BLaER1 treated with 17β-estradiol and CSF1 and Interleukin-3, amounts not matched to agents 10 nM and 100 nM (cell line): ENCODE data around the gene TGFBR2.

Experiments
- H3K27ac ChIP-seq, 11 experiments: shearing (Covaris generic); formaldehyde crosslinking; 2 replicates each; pipeline ENCODE4 v1.8.1; 2022
- H3K27me3 ChIP-seq, 11 experiments: shearing (Covaris generic); formaldehyde crosslinking; 2 replicates each; pipeline ENCODE4 v1.8.1; 2022
- H3K36me3 ChIP-seq, 11 experiments: shearing (Covaris generic); formaldehyde crosslinking; 2 replicates each; pipeline ENCODE4 v1.8.1; 2022
- H3K4me1 ChIP-seq, 10 experiments: shearing (Covaris generic); formaldehyde crosslinking; 2 replicates each; pipeline ENCODE4 v1.8.1; 2022
- H3K4me2 ChIP-seq, 11 experiments: shearing (Covaris generic); formaldehyde crosslinking; 2 replicates each; pipeline ENCODE4 v1.8.1; 2022
- H3K4me3 ChIP-seq, 10 experiments: shearing (Covaris generic); formaldehyde crosslinking; 2 replicates each; pipeline ENCODE4 v1.8.1; 2022
- H3K9ac ChIP-seq, 11 experiments: shearing (Covaris generic); formaldehyde crosslinking; 2 replicates each; pipeline ENCODE4 v1.8.1; 2022
- H3K9me3 ChIP-seq, 11 experiments: shearing (Covaris generic); formaldehyde crosslinking; replicated peaks in 1 of 11; 2 replicates each; pipeline ENCODE4 v1.8.1; 2022
- H4K20me1 ChIP-seq, 11 experiments: shearing (Covaris generic); formaldehyde crosslinking; 2 replicates each; pipeline ENCODE4 v1.8.1; 2022
- Cebpa-rat ChIP-seq, 11 experiments: shearing (Covaris generic); IDR thresholded peaks; 2 replicates each; pipeline ENCODE4 v1.8.1; 2022

The TGFBR2 gene

DNA sequence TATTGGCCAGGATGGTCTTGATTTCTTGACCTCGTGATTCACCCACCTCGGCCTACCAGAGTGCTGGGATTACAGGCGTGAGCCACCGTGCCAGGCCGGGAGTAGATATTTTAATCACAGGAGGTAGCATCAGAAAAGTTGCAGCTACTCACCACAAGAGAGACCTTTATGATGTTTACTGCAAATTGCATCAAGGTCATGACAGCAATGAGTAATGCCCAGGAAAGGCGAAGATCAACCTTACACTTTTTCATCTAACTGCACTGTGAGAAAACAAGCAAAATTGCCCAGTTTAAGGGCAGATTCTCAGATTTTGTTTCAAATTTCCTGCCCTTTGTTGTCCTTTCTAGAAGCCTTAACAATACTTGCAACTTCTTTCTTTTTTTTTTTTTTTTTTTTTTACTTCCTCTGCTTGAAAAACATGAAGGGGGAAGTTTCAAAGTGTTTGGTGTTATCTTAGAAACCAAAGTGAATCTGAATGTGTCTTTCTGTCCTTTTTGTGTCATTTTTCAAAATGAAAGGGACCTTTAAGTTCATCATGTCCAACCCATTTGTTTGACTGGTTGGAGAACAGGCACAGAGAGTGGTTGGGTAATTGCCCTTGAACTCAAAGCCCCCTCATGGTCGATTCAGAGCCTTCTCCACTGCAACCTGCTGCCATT lies 25.0 kb downstream of the TGFBR2 start:
- peaks cover 95 to 100% (median 100%) of the 10 kb centered on the region in 10 experiments for H3K4me1 ChIP-seq

DNA sequence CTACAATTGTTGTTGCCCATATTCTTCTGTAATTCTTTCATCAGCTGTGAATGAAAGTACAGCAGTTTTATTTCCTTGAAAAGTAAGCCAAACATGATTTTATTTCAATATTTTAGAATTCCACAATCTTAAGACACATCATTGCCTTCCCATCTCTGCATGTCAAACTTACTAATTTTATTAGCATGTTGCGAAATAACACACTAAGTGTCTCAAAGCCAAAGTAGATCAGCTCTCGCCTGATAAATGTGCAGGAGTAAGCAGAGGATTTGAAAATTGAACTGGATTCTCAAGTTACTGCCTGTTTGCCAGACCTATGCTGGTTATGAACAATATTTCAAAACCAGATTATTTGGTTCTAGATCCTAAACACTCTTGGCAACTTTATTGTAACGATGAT lies 25.7 kb downstream of the TGFBR2 start:
- H3K9me3 ChIP-seq, result peaks cover 0 to 3% (median 0%) of the 10 kb centered on the region in 11 experiments; a peak in 1 of 22 replicates
- peaks cover 94 to 100% (median 100%) of the 10 kb centered on the region in 10 experiments for H3K4me1 ChIP-seq
- peak overlapping the region in 3 of 11 experiments; percentile 49 to 53 (median 52); a peak in 4 of 22 replicates for H3K9ac ChIP-seq
- H3K27ac ChIP-seq, result peak overlapping the region in 10 of 11 experiments; percentile 28 to 76 (median 62); a peak in 16 of 22 replicates
- H3K4me3 ChIP-seq, result peak overlapping the region in 1 of 10 experiments; percentile 37; a peak in 1 of 20 replicates
- peak overlapping the region; percentile 57 to 92 (median 84) for H3K4me2 ChIP-seq
- no peaks in the 10 kb centered on the region for H3K27me3 ChIP-seq
- peak in 5 of 11 experiments; percentile 53 to 78 (median 70); a peak in 8 of 22 replicates for TF ChIP-seq Cebpa-rat (IDR thresholded peaks at IDR 0.05)
- peaks cover 5 to 88% (median 54%) of the 10 kb centered on the region in 11 experiments; a peak in 20 of 22 replicates for H3K36me3 ChIP-seq
- peaks cover 0 to 72% (median 34%) of the 10 kb centered on the region in 11 experiments; a peak in 11 of 22 replicates for H4K20me1 ChIP-seq

More for the DNA sequence above, 25.0 kb downstream of the TGFBR2 start:
- Histone ChIP-seq H3K27ac (peak overlapping the region; percentile 24 to 76 (median 60); a peak in 19 of 22 replicates), H3K36me3 (peaks cover 5 to 90% (median 61%) of the 10 kb centered on the region in 11 experiments; a peak in 21 of 22 replicates), H3K9ac (peak overlapping the region in 6 of 11 experiments; percentile 6 to 53 (median 40); a peak in 9 of 22 replicates), H3K9me3 (no peaks in the 10 kb centered on the region; a peak in 1 of 22 replicates), H4K20me1 (peaks cover 0 to 79% (median 41%) of the 10 kb centered on the region in 11 experiments; a peak in 16 of 22 replicates), H3K27me3 (no peaks in the 10 kb centered on the region), H3K4me3 (peak overlapping the region in 1 of 10 experiments; percentile 37; a peak in 2 of 20 replicates), H3K4me2 (peak overlapping the region; percentile 57 to 92 (median 84))
- TF ChIP-seq Cebpa-rat (IDR thresholded peaks at IDR 0.05), result no peak

DNA sequence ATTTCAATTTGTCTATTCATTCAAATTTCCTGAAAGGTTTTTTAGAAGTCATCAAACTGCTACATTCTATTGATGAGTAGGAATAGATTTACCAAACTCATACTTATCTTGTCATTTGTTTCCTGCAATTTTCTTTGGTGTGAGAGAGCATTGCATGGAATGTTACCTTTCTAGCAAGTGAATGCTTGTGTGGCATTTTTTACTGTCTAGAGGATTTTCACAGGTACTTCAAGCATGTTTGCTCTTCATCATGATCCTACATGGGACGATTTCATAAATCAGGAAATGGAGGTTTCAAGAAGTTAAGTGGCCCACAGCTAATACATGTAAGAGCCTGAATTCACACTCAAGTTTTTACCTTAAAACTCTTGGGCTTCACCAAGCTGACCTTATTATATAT lies 26.1 kb downstream of the TGFBR2 start:
- H3K4me2 ChIP-seq, result peak overlapping the region; percentile 57 to 92 (median 84); a peak in 19 of 22 replicates

DNA sequence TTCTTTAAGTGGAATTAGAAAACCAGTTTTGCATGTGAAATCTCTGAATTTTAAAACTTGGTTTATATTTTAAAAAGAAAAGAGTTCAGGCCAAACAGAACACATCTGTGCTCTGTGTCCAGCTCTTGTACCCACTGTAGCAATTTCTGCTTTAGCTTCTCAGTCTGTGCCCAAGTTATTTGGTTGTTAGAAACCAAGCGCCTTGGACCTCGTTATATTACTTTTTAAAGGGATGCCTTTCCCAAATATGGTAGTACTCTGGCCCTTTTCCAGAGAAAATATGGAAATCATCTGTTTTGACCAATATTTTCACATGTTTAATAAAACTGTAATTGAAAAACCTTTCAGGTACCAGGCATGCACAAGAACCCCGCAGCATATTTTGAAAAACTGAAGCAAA lies 27.3 kb downstream of the TGFBR2 start:
- H3K27me3 ChIP-seq, result no peaks in the 10 kb centered on the region
- TF ChIP-seq Cebpa-rat (IDR thresholded peaks at IDR 0.05), result no peak
- H3K4me1 ChIP-seq, result peaks cover 93 to 100% (median 100%) of the 10 kb centered on the region in 10 experiments
- H3K4me2 ChIP-seq, result peak overlapping the region; percentile 36 to 96 (median 89); a peak in 20 of 22 replicates
- H3K9ac ChIP-seq, result no peak overlapping the region
- H3K4me3 ChIP-seq, result no peak overlapping the region
- H3K36me3 ChIP-seq, result peaks cover 8 to 76% (median 53%) of the 10 kb centered on the region in 11 experiments; a peak in 18 of 22 replicates
- peak overlapping the region in 6 of 11 experiments; percentile 3 to 64 (median 10); a peak in 9 of 22 replicates for H3K27ac ChIP-seq
- H4K20me1 ChIP-seq, result peaks cover 0 to 72% (median 22%) of the 10 kb centered on the region in 11 experiments; a peak in 10 of 22 replicates
- peaks cover 0 to 11% (median 0%) of the 10 kb centered on the region in 11 experiments; a peak in 3 of 22 replicates for H3K9me3 ChIP-seq

More for the DNA sequence above, 26.1 kb downstream of the TGFBR2 start:
- Histone ChIP-seq H3K9me3 (peaks cover 0 to 8% (median 0%) of the 10 kb centered on the region in 11 experiments; a peak in 3 of 22 replicates), H4K20me1 (peaks cover 0 to 72% (median 30%) of the 10 kb centered on the region in 11 experiments; a peak in 11 of 22 replicates), H3K4me1 (peaks cover 94 to 100% (median 100%) of the 10 kb centered on the region in 10 experiments), H3K9ac (no peak overlapping the region), H3K36me3 (peaks cover 8 to 86% (median 54%) of the 10 kb centered on the region in 11 experiments; a peak in 18 of 22 replicates), H3K27me3 (no peaks in the 10 kb centered on the region), H3K4me3 (no peak overlapping the region), H3K27ac (peak overlapping the region in 8 of 11 experiments; percentile 13 to 76 (median 67); a peak in 8 of 22 replicates)
- TF ChIP-seq Cebpa-rat (IDR thresholded peaks at IDR 0.05), result no peak

DNA sequence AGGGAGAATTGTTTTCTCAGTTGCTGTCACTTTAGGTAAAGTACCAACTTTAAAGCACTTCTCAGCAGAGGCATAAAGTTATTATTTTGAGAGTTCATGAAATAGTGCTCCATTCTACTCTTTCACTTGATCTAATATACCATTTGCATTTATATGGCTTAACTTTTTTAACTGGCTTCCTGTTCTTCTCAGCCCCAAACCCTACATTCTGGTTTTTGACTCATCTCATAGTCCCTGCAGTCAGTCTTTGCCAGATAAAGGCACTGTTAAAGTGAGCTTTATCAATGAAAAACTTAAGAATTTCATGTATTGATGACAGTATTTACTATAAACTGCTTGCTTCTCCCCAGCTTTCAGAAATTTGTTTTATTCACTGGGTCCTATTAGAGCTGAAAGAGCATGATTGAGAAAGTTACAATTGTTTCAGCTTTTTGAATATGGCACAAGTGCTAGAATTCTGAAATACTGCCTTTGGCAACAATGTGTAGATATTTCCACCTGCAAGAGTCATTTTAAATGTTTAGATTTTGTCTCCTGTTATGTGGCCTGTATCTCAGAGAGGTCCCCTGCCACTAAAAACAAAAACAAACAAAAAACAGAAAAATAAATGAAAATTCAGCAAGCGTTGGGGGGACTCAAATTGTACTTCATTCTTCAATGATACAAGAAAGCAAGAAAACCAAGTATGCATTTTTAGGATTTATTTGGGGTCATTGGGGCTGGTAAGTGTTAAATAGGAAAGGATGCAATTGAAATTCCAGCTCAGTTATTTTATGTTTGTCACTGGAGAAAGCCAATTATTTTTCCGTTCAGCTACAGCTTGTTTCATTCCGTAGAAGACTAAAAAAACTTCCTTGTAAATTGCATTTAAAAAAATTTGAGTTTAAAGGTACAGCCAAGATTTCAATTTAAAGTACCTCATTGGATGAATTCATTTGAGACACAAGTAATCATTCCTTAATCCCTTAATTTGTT lies 28.6 kb downstream of the TGFBR2 start:
- Histone ChIP-seq H3K4me3 (no peak overlapping the region), H3K4me1 (peaks cover 93 to 100% (median 100%) of the 10 kb centered on the region in 10 experiments), H4K20me1 (peaks cover 0 to 74% (median 21%) of the 10 kb centered on the region in 11 experiments; a peak in 9 of 22 replicates), H3K36me3 (peaks cover 8 to 69% (median 41%) of the 10 kb centered on the region in 11 experiments; a peak in 18 of 22 replicates), H3K9ac (peak overlapping the region in 2 of 11 experiments; percentile 3 to 24; a peak in 1 of 22 replicates), H3K9me3 (peaks cover 0 to 11% (median 0%) of the 10 kb centered on the region in 11 experiments; a peak in 3 of 22 replicates), H3K4me2 (peak overlapping the region; percentile 51 to 96 (median 89)), H3K27me3 (no peaks in the 10 kb centered on the region), H3K27ac (peak overlapping the region in 9 of 11 experiments; percentile 34 to 91 (median 55); a peak in 18 of 22 replicates)
- no peak for TF ChIP-seq Cebpa-rat (IDR thresholded peaks at IDR 0.05)

DNA sequence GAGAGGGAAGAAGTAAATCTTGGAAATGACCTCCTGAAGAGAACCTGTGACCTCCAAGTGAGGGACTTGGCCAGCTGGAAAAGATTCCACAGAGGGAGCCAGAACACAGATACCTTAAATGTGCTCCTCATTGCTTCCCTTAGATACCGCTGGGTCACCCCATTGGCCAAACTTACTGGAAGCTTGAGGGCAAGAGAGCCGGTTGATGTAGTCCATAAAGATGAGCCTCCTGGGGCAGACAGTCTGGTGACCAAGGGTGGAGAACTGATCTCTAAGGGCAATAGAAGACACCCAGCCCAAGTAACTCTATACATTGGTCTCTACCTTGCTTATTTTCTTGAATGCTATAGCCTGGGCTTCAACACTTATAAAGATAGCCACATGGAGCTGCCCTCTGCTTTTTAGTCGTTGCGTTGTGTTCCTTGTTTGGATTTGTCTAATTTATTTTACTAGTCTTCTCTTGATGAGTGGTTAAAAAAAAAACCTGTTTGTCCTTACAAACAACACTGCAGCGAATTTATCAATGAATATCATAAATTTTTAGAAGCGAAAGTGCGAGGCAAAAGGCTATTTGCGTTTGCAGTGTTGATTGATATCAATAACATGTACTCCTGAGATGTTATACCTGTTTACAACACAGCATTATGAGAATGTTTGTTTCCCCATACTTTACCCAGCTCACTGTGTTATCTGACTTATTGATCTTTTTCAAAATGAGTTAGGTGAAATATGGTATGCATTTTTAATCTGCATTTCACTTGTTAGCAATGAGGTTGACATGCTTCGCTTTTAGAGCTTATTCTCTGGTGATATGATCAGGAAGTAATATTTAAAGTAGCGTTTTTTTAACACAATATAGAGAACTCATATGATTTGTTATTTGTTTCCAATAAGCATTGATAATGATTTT lies 31.2 kb downstream of the TGFBR2 start:
- peaks cover 93 to 100% (median 100%) of the 10 kb centered on the region in 10 experiments for H3K4me1 ChIP-seq
- H3K27me3 ChIP-seq, result no peaks in the 10 kb centered on the region
- TF ChIP-seq Cebpa-rat (IDR thresholded peaks at IDR 0.05), result no peak
- peaks cover 5 to 44% (median 24%) of the 10 kb centered on the region in 11 experiments; a peak in 17 of 22 replicates for H3K36me3 ChIP-seq
- peak overlapping the region; percentile 51 to 96 (median 89) for H3K4me2 ChIP-seq
- peaks cover 0 to 11% (median 0%) of the 10 kb centered on the region in 11 experiments; a peak in 2 of 22 replicates for H3K9me3 ChIP-seq
- no peak overlapping the region for H3K4me3 ChIP-seq
- no peak overlapping the region for H3K9ac ChIP-seq
- peaks cover 0 to 85% (median 19%) of the 10 kb centered on the region in 11 experiments; a peak in 11 of 22 replicates for H4K20me1 ChIP-seq
- H3K27ac ChIP-seq, result peak overlapping the region in 9 of 11 experiments; percentile 12 to 94 (median 90); a peak in 17 of 22 replicates
